GM19193 (cell line): Measurements from ENCODE around the gene IMPG1.

Experiments
- POLR2A ChIP-seq: IDR thresholded peaks from 4 replicates; pipeline ENCODE4 v1.6.1; 2011; ENCODE audit not compliant: insufficient read depth, insufficient read length; ENCODE audit errors: extremely low read depth

The IMPG1 gene, protein sequence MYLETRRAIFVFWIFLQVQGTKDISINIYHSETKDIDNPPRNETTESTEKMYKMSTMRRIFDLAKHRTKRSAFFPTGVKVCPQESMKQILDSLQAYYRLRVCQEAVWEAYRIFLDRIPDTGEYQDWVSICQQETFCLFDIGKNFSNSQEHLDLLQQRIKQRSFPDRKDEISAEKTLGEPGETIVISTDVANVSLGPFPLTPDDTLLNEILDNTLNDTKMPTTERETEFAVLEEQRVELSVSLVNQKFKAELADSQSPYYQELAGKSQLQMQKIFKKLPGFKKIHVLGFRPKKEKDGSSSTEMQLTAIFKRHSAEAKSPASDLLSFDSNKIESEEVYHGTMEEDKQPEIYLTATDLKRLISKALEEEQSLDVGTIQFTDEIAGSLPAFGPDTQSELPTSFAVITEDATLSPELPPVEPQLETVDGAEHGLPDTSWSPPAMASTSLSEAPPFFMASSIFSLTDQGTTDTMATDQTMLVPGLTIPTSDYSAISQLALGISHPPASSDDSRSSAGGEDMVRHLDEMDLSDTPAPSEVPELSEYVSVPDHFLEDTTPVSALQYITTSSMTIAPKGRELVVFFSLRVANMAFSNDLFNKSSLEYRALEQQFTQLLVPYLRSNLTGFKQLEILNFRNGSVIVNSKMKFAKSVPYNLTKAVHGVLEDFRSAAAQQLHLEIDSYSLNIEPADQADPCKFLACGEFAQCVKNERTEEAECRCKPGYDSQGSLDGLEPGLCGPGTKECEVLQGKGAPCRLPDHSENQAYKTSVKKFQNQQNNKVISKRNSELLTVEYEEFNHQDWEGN

DNA sequence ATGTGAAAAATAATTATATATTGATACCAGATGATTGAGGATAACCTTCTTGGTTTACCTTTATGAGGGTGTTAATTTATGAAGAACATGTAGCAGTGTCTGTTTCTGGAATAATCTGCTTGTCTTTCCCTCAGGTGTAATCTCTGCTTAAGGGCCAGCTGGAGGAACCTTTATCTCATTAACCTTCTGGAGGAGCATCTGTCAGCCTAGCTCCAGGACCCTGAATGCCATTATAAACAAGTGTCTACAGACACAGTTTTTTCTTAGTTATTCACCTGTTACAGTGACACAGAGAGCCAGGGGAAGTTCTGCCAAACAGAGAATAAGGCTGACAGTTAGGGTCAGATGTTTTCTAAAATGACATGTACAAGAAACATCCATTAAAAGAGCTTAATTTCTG lies at the start of gene IMPG1:
Gene IMPG1 (minus strand): TSS at position 101 of the 400 bp plus-strand sequence. CDS start 174 bp downstream, outside the sequence.
- TF ChIP-seq POLR2A = no peak

DNA sequence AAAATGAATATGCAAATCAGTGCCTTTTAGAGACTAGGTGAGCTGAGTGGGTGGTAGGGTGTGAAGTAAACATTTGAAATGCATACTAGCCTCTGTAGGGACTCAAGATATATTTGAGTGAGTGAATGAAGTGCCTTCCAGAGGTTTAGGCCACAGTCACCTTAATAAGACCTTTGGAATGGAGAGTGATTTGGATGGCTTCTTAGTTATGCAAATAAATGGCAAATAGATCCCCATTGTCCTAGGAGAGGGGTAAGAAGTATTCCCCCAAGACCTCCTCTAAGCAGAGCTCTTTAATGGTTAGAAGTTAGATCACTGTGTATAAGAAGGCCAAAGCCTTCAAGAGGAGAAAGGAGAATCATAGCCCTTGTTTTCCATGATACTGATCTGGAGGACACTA lies 47.8 kb upstream of the IMPG1 start:
- TF ChIP-seq POLR2A = no peak

DNA sequence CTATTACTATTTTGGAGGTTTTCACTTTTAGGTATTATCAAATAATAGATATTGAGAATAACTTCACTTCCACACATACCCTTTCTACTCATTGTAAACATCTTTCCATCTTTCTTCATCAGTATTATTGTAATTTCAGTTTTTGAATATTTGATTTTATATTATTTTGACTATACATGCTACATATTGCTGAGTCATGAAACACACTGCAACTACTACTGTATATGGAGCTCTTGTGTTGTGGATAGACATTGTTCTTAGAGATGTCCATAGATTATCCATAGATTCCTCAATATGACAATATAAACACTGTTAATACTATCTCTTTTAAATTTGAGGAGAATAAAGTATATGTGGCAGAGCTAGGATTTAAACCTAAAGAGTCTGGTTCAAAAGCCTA lies 819 bp upstream of the IMPG1 start:
- TF ChIP-seq POLR2A = no peak

DNA sequence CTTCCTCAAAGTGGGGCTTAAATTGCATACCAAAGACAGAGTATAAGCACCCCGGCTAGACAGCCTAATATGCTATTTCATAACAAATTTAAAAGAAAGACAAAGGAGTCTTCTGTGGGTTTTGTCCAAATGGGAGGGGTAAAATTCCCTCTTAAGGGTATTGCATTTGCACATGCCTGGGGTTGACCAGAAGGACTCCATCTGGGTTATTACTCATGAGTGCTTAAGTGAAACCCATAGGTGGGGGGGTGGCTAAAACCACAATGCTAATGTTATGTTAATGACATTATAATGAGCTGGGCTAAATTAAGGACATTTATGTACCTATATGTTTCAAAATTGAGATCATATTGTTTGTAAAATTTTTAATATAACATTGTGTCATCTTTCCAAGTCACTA lies 15.0 kb downstream of the IMPG1 start:
- no peak for TF ChIP-seq POLR2A

DNA sequence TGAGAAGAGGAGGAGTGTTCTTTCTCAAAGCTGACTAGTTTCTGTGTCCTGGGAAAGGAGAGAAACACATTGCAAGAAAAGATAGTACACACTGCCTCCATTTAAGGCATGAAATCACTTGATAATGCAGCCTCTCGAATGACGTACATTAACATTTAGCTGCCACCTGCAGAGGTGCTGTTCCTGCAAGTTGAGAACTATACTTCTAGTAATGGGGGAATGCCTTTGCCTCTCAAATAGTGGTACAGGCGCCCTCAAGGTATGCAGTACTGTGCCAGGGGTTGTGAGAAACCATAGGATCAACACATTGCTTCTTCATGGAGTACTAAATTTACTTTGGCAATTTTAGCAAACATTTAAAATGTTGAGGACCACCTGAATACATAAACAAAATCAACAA lies 20.1 kb downstream of the IMPG1 start:
- TF ChIP-seq POLR2A = no peak

DNA sequence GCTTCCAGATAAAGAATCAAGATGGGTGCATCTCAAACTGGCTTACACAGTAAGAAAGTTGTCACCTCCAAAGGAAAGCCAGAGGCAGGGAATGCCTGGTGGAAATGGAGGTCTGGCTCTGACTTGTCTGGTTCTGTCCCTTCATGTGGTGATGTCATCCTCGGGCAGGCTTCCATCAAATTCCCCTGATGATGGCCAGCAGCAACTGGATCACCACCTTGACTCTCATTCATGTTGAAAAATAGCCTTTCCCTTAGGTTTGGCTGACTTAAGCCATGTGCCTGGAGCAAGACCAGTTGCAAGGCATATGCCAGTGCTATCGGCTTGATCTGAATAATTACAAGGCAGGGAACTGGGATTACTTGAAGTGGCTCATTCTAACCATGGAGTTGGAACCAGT lies 28.8 kb downstream of the IMPG1 start:
- no peak for TF ChIP-seq POLR2A

DNA sequence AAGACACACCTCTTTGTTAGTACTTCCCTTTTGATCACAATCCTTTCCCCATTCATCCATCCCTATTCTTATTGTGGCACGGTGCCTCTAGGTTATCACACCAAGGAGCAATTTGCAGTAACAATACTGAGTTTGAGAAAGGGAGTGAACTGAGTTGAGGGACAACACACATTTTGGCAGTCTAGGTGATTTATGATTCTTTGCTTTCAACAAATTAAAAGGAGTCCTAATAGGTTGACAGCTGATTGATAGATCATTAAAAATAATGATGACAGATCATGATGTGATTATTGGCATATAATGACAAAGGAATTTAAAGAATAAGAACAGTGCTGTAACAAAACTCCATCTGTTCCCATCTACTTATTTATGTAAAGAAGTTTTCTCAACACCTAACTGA lies 36.7 kb downstream of the IMPG1 start:
- no peak for TF ChIP-seq POLR2A

DNA sequence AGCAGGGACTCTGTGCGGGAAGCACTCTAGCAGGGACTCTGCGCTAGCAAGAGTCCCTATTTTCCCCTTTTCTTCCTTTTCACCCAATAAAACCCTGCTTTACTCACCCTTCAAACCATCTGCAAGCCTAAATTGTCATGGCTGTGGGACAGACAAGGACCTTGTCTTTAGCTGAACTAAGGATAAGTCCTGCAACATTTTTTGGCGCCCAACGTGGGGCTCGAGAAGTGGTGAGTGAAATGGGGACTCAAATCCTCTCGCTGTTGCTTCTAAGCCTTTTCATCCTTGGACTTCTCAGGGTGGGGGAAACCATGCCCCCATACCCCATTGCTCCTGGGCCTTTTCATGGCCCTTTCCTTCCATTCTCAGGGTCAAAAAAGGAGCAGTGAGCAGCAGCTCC lies 46.4 kb downstream of the IMPG1 start:
- no peak for TF ChIP-seq POLR2A

DNA sequence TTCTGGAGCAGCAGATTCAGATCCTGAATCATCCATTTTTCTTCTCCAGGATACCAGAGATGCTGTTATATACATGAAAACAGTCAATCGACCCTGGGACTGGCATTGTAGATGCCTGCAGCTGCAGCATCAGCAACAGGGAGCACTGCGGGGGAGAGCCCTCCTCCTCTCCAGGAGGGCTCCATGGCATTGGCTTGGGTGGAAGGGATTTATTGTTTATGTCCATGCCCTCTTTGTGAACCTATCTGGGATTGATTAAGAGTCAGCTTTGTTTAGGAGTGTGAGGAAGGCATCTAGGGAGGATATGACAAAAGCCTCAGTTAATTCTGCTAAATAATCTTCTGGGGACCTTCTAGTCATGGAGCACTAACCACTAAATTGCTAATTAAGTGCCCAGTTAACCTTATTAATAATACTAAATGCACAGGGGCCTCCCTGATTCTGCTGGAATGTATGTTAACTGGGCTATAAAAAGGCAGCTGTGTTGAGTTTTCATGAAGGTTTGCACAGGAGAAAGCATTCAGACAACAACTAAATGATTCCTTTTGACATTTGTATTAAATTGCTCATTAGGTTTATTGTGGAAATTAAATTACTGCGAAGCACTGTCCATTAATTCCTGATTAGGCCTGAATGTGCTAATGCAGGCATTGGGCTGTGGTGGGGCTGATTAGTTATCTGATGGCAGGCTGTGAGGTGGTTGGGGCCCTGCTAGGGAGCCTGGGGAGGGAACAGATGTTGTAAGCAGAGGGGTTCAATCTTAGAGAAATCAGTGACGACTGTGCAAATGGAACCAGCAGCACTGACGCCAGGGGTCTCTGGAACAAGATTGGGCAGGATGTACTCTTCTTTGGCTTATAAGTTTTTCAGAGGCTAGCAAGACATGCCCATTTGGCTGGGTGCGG lies 57.6 kb downstream of the IMPG1 start:
- TF ChIP-seq POLR2A = no peak

DNA sequence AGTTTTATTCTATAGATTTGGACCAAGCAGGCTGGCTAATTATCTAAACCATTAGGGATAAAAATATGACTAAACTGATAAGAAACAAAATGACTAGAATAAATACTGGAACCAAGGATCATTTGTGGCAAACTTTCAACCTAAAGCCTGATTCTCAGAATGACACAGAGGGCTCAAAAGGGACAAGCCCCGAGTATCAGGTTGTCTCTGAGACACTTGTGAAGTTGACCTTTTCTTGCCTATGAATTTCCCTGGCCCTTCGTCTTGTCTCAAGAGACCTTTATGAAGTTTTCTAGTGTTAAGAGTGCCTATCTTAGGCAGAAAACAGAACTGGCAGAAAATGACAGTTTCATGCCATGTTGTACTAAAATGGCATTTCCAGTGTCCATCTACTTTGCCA lies 68.3 kb downstream of the IMPG1 start:
- TF ChIP-seq POLR2A = no peak

DNA sequence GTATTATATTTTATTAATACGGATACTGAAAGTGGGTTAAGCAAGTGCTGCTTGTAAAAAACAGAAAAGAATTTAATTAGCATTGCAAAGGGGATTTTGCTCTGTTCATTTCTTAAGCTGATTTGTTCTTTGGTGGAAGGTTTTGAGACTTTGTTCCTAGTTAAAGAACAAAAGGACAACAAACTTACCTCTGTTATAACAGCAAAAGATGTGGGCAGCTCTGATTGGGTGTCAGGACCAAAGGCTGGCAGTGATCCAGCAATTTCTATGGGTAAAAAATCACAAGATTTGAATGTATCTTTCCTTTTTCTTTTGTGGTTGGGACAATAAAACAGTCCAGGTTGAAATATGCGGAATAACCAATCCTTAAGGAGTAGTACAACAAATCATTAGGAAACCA lies 68.8 kb downstream of the IMPG1 start:
- TF ChIP-seq POLR2A = no peak

DNA sequence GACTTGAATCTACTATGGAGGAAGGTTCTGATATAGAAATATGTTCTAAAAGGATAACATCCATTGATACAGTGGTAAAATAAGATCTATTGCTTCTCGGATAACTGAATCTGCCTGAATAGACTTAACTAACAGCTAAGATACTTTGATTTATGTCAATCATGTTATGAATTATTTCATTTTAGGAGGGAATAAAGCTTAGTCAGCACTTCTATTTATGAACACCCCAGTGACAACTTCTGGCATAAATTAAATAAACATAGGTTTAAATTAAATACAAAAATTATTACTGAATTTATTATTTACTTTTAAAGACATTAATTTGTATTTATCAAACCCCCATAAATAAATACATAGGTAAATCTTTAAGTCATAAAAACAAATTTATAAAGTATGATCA lies 69.3 kb downstream of the IMPG1 start:
- no peak for TF ChIP-seq POLR2A

DNA sequence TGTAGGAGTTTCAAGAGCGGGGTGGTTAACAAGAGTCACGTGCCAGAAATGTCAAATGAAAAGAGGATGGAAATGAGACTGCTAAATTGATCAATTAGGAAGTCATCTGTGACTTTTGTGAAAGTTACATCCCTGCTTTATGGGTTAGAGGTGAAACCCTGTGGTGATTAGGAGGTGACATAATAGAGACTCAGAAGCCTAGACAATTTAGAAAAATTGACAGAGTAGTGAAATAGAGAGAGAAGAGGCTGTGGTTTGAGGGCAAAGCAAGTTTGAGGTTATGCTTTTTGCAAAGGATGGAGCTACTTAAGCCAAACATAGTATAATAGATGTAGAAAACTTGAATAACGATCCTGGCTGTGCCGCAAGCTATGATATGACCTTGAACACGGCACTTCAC lies 71.8 kb downstream of the IMPG1 start:
- no peak for TF ChIP-seq POLR2A

DNA sequence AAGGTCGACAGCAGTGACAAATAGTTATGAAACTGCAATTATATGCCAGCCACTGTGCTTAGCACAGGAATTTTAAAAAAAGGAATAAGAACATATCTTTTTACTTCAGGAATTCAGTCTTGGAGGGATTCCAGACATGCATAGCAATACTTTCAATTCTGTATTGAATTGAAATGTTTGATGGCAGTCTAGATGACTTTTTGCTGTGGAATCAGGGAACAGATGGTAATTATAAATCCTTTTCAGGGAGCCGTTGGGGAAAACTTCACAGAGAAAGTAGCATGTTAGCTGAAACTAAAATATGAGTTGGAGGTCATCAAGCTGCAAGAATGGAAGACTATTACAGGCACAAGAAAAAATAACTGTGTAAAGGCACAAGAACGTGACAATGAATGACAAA lies 74.8 kb downstream of the IMPG1 start:
- no peak for TF ChIP-seq POLR2A
